HCT116 (cell line): ENCODE results near the gene B4GALNT3.

Experiments used
- POLR2A ChIP-seq: IDR thresholded peaks from 2 replicates; pipeline ENCODE4 v1.7.0; 2011; ENCODE audit warnings: borderline replicate concordance; ENCODE audit not compliant: insufficient read depth, insufficient read length; ENCODE audit errors: extremely low read depth
- TF ChIP-seq, protein P1 (sequence below), 3 experiments: fragments of 200-600 bp in 1 of 3; sonication (generic) in 1 of 3; IDR thresholded peaks in 2 of 3; conservative IDR thresholded peaks in 1 of 3; 2 replicates each; pipeline ENCODE4 v1.5.1; 2012 to 2017; ENCODE audit warnings: low read depth in 2 of 3, low read length in 2 of 3, antibody characterized with exemption in 1 of 3, borderline replicate concordance in 1 of 3, control low read depth in 1 of 3, mild to moderate bottlenecking in 1 of 3, mixed read lengths in 1 of 3, mixed run types in 1 of 3, moderate library complexity in 1 of 3; ENCODE audit not compliant: insufficient read depth in 1 of 3

DNA sequence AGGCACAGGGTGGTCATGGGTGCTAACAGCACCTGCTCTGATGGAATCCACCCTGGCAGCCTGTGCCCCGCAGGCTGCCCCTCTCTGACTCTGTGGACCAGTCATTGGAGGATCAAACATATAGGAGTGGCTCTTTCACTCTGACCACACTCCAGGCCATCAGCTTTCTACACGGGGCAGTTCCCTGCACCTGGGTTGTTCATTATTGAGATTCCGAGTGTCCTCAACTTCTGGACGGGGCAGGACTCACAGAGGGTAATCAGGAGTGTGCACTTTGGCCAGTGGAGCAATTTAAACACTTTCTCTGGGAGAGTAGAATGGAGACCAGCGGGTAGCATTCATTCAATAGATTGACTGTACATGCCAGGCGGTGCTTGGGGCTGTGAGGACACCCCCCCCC is 108.7 kb downstream of the B4GALNT3 start:
- no peak for TF ChIP-seq POLR2A
- TF ChIP-seq, protein P1, sequence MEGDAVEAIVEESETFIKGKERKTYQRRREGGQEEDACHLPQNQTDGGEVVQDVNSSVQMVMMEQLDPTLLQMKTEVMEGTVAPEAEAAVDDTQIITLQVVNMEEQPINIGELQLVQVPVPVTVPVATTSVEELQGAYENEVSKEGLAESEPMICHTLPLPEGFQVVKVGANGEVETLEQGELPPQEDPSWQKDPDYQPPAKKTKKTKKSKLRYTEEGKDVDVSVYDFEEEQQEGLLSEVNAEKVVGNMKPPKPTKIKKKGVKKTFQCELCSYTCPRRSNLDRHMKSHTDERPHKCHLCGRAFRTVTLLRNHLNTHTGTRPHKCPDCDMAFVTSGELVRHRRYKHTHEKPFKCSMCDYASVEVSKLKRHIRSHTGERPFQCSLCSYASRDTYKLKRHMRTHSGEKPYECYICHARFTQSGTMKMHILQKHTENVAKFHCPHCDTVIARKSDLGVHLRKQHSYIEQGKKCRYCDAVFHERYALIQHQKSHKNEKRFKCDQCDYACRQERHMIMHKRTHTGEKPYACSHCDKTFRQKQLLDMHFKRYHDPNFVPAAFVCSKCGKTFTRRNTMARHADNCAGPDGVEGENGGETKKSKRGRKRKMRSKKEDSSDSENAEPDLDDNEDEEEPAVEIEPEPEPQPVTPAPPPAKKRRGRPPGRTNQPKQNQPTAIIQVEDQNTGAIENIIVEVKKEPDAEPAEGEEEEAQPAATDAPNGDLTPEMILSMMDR (IDR thresholded peaks at IDR 0.05 in 2 of 3, conservative IDR thresholded peaks at IDR 0.05 in 1 of 3; ENCODE audit: borderline replicate concordance in 1 of 3, insufficient read depth in 1 of 3, low read depth in 2 of 3, low read length in 2 of 3) = no peak
